HS-27A (cell line): Measurements from ENCODE around the gene NTM.

ENCODE experiments used
- DNase-seq: peaks from one replicate; pipeline ENCODE4 v3.0.0-alpha.2; 2012; ENCODE audit warnings: low read depth, missing footprints

Gene NTM

GRCh38 chr11:131373095-131373725, 2.8 kb downstream of the NTM start:
- DNase-seq: no peak

- no peak for DNase-seq
These were observed 3.3 kb downstream of the NTM start for GRCh38 chr11:131373756-131374155.

- no peak for DNase-seq
These were observed 5.0 kb downstream of the NTM start for GRCh38 chr11:131375421-131375820.

GRCh38 chr11:131375915-131376314, 5.5 kb downstream of the NTM start:
- no peak for DNase-seq

- no peak for DNase-seq
These were observed 8.5 kb downstream of the NTM start for GRCh38 chr11:131378931-131379330.

- DNase-seq: no peak
These were observed 15.5 kb downstream of the NTM start for GRCh38 chr11:131385763-131386390.

GRCh38 chr11:131386408-131386807, 16.0 kb downstream of the NTM start:
- DNase-seq: no peak

GRCh38 chr11:131388030-131388429, 17.6 kb downstream of the NTM start:
- no peak for DNase-seq

GRCh38 chr11:131389582-131389981, 19.2 kb downstream of the NTM start:
- no peak for DNase-seq

GRCh38 chr11:131391176-131391575, 20.8 kb downstream of the NTM start:
- DNase-seq: no peak

- DNase-seq: no peak
These were observed 22.3 kb downstream of the NTM start for GRCh38 chr11:131392528-131393255.

GRCh38 chr11:131393691-131394090, 23.3 kb downstream of the NTM start:
- no peak for DNase-seq

GRCh38 chr11:131397675-131398074, 27.3 kb downstream of the NTM start:
- DNase-seq: no peak

- DNase-seq: no peak
These were observed 31.6 kb downstream of the NTM start for GRCh38 chr11:131402040-131402439.

GRCh38 chr11:131404010-131404409, 33.6 kb downstream of the NTM start:
- no peak for DNase-seq

- no peak for DNase-seq
These were observed 37.7 kb downstream of the NTM start for GRCh38 chr11:131408025-131408640.

GRCh38 chr11:131409345-131409744, 38.9 kb downstream of the NTM start:
- DNase-seq: no peak

GRCh38 chr11:131411636-131412035, 41.2 kb downstream of the NTM start:
- no peak for DNase-seq

- DNase-seq: no peak
These were observed 41.6 kb downstream of the NTM start for GRCh38 chr11:131412061-131412460.

- DNase-seq: no peak
These were observed 42.8 kb downstream of the NTM start for GRCh38 chr11:131413217-131413616.

GRCh38 chr11:131418189-131418588, 47.8 kb downstream of the NTM start:
- no peak for DNase-seq

GRCh38 chr11:131421066-131421855, 50.8 kb downstream of the NTM start:
- DNase-seq: no peak
